ENCODE measurements around the gene TIMM29. TPM values are rescaled to one million over a fixed set of nuclear protein-coding genes. Genes with fewer than 3 reads are reported as not detected.

The TIMM29 gene
- total and polyA plus RNA-seq, 2 of the 13 experiments (the other 11 are each of a cell fraction or from before 2014, with no cell fraction given) = 7.1 to 33.8 TPM

- TF ChIP-seq, protein P1, sequence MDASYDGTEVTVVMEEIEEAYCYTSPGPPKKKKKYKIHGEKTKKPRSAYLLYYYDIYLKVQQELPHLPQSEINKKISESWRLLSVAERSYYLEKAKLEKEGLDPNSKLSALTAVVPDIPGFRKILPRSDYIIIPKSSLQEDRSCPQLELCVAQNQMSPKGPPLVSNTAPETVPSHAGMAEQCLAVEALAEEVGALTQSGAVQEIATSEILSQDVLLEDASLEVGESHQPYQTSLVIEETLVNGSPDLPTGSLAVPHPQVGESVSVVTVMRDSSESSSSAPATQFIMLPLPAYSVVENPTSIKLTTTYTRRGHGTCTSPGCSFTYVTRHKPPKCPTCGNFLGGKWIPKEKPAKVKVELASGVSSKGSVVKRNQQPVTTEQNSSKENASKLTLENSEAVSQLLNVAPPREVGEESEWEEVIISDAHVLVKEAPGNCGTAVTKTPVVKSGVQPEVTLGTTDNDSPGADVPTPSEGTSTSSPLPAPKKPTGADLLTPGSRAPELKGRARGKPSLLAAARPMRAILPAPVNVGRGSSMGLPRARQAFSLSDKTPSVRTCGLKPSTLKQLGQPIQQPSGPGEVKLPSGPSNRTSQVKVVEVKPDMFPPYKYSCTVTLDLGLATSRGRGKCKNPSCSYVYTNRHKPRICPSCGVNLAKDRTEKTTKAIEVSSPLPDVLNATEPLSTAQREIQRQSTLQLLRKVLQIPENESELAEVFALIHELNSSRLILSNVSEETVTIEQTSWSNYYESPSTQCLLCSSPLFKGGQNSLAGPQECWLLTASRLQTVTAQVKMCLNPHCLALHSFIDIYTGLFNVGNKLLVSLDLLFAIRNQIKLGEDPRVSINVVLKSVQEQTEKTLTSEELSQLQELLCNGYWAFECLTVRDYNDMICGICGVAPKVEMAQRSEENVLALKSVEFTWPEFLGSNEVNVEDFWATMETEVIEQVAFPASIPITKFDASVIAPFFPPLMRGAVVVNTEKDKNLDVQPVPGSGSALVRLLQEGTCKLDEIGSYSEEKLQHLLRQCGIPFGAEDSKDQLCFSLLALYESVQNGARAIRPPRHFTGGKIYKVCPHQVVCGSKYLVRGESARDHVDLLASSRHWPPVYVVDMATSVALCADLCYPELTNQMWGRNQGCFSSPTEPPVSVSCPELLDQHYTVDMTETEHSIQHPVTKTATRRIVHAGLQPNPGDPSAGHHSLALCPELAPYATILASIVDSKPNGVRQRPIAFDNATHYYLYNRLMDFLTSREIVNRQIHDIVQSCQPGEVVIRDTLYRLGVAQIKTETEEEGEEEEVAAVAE (CRISPR knock-in tag; IDR thresholded peaks at IDR 0.05; ENCODE audit: borderline replicate concordance) = no peak
These were observed 10.3 kb upstream of the TIMM29 start (continued) for GRCh38 chr19:10918359-10918758.

DNA sequence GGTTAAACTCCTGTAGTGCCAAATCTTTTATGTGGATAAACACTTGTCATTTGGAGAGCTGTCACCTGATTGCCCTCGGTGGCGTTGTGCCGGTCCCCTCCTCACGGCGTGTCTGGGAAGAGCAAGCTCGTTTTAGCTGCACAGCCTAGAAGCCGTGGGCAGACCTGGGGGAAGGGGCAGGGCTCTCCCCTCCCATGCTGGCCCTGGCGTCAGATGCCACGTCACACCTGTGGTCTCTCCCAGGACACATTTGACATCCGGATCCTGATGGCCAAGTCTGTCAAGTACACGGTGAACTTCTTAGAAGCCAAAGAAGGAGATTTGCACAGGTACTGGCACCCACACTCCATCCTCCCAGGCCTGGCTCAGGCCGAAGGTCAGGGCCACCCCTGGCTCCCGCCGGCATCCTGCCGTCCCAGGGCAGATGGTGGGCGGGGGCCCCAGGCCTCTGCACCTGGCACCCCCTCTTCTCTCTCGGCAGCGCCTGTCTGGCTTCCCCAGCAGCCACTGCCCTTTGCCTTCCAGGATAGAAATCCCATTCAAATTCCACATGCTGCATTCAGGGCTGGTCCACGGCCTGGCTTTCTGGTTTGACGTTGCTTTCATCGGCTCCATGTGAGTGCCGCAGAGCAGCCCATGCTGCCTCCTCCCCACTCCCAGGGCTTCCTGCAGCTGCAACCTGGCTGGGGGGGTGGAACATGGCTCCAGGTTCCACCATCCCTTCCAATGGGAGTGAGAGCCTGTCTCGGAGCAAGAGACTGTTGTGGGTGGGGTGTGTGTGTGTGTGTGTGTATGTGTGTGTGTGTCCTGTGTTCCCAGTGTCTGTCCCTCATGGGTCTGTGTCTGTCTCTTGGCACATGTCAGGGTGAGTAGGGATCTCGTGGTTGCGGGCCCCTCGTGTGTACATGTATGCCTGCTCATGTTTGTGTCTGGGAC, 9.0 kb upstream of the TIMM29 start:
- no peak overlapping the region for H3K9ac ChIP-seq (ENCODE audit: insufficient read depth, low read depth, low read length)
- WGBS (ENCODE audit: low lambda C conversion rate) = 94% methylated on average over 22 of the region's 26 CpGs
- no peak overlapping the region for H3K4me2 ChIP-seq (ENCODE audit: low read depth, low read length)
- no peaks in the 10 kb centered on the region for H3K79me2 ChIP-seq (ENCODE audit: insufficient read depth, low read length)
- CTCF ChIA-PET (ENCODE audit: low intra/inter-chr PET ratio, low total read pairs) = no interaction called here
- H4K20me1 ChIP-seq (ENCODE audit: insufficient read depth, low read length) = no peaks in the 10 kb centered on the region
- no peaks in the 10 kb centered on the region for H3K9me3 ChIP-seq (ENCODE audit: low read length)
- no peak overlapping the region for H3K27ac ChIP-seq (ENCODE audit: extremely low read length, insufficient read depth, low read length)
- BruUV-seq (replicated peaks) = no TSS peak
- intact Hi-C loops (cut with micrococcal nuclease; ENCODE audit: unreplicated experiment) = loop anchor here (10.0 kb wide), 1 partner anchor 45 kb away; the partner anchor contains the start of gene CARM1
- peaks cover 36 to 58% of the 10 kb centered on the region in 2 experiments; a peak in 4 of 5 replicates for H3K36me3 ChIP-seq (replicated peaks in 1 of 2; ENCODE audit: control insufficient read depth in 1 of 2, insufficient read depth in 2 of 2, low read length in 2 of 2)
- FAIRE-seq (no peak), DNase-seq (ENCODE audit: low spot score) (no peak), ATAC-seq (no peak)
- no peaks in the 10 kb centered on the region for H3K4me1 ChIP-seq (ENCODE audit: insufficient read depth, low read length)
- in situ Hi-C loops (cut with HindIII; ENCODE audit: extremely low pct_ligation_motif_present, low pct_unique_long_range_greater_than_20kb) = no loop called here
- POLR2A ChIA-PET = no interaction called here
- H3K27me3 ChIP-seq (ENCODE audit: control insufficient read depth in 1 of 2, insufficient read depth in 2 of 2, low read length in 2 of 2) = no peaks in the 10 kb centered on the region
- no peak overlapping the region for H2AFZ ChIP-seq (ENCODE audit: low read length)
- TF ChIP-seq EED (CRISPR knock-in tag; IDR thresholded peaks at IDR 0.05) (no peak), AGO2 (optimal IDR thresholded peaks at IDR 0.05; ENCODE audit: low read depth, low read length) (peak; percentile 82)
- H3K4me3 ChIP-seq (replicated peaks in 1 of 3; ENCODE audit: insufficient read depth in 1 of 3, low read depth in 2 of 3, low read length in 3 of 3) = no peak overlapping the region

Measured in HepG2 (cell line).